Erythroblast (primary cell): Measurements from ENCODE around the gene IL26.

Experiments
- GATA1 ChIP-seq: IDR thresholded peaks from 2 replicates; pipeline ENCODE4 v1.6.1; 2011; ENCODE audit warnings: low read depth, mild to moderate bottlenecking, control low read depth, low read length, moderate library complexity
- POLR2A ChIP-seq: IDR thresholded peaks from 2 replicates; pipeline ENCODE4 v1.6.1; 2011; ENCODE audit warnings: mild to moderate bottlenecking, low read length

- TF ChIP-seq POLR2A (no peak), GATA1 (no peak)
These were observed 44.7 kb upstream of the IL26 start for GRCh38 chr12:68270358-68270757.
